ENCODE results near the gene FHOD1.

Gene FHOD1

DNA sequence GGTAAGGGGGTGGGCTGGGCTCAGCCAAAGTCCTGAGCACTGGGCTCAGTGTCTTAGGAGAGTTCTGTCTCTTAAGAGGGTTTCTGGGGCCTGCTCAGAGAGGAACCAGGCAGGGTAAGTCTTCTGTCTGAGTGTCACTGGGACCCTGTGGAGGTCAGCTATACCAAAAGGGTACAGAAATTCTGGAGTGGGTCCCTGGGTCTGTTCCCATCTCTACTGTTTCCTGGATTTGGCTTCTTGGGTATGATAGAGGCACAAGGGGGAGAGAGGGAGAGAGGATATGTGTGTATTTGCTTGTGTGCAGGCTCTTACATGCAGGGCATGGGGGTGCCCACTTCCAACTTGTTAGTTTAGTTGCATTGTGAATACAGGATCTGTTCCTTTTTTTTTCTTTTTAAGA is 53.7 kb downstream of the FHOD1 start:
- FAIRE-seq: no peak
- DNase-seq (ENCODE audit: insufficient read length, low spot score): no peak

- DNase-seq (ENCODE audit: insufficient read length, low spot score) (no peak), FAIRE-seq (no peak)
Observed at GRCh38 chr16:67192781-67193361, 54.4 kb downstream of the FHOD1 start.

GRCh38 chr16:67191995-67192681 is 55.1 kb downstream of the FHOD1 start, which contains the start of gene E2F4:
E2F4 (plus strand) TSS chr16:67192155; CDS start chr16:67192228, 73 bp downstream.
- FAIRE-seq: peak; percentile 99

DNA sequence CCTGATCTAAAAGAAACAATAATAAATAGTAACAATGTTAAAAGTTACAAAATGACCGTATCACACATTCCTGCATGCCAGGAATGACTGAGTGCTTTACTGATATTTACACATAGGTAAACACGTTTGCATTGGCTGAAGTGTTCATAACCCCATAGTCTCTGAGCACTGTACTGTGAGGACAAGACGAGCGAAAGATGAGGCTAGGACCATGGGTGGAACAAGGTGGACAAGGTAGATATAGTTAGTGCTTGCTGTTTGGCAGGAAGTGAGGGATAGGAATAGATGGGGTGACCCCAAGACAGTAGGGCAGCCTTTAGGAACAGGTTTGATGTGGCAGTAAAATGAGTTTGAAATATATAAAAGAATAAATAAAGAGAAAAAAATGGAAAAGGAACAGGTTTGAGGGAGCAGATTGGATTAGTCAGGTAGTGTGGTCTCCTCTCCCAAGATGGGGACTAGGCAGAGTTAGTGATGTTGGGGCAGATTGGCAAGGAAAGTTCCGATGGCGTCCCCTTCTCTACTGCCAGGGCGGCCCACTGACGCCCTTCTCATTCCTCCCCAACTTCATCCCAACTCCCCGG is 55.8 kb downstream of the FHOD1 start:
- no peak for DNase-seq (ENCODE audit: insufficient read length, low spot score)
- FAIRE-seq: no peak

More at GRCh38 chr16:67191995-67192681, 55.1 kb downstream of the FHOD1 start, which contains the start of gene E2F4:
- DNase-seq (ENCODE audit: insufficient read length, low spot score): peak; percentile 99

DNA sequence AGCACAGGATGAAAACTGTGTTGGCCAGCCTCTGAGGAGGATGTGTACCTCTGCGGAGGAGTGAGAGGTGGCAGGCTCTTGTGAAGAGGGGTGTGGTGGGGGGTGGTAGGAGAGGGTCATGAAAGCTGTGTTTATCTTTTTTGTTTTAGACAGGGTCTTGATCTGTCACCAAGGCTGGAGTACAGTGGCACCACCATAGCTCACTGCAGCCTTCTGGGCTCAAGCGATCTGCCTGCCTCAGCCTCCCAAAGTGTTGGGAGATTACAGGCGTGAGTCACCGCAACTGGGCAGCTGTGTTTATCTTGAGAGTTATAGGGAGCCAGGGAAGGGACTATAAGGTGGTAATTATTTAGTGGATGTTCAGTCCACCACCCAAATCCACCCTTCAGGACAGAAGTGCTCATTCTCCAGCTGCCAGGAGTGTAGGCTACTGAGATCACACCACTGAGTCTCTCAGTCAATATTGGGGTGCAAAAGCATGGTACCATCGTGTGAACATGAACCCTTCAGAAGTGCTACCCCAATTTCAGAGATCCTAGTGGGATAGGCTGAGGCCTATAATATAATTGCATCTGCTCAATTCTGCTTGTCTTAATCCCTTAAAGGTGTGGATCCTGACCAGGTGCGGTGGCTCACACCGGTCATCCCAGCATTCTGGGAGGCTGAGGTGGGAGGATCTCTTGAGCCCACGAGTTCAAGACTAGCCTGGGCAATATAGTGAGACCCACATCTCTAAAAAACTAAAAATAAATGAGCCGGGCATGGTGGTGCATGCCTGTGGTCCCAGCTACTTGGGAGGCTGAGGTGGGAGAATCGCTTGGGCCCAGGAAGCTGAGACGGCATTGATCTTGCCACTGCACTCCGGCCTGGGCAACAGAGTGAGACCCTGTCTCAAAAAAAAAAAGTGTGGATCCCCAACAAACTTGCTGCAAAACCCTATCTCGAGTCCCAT is 56.6 kb downstream of the FHOD1 start:
- FAIRE-seq (no peak), DNase-seq (ENCODE audit: insufficient read length, low spot score) (no peak)

DNA sequence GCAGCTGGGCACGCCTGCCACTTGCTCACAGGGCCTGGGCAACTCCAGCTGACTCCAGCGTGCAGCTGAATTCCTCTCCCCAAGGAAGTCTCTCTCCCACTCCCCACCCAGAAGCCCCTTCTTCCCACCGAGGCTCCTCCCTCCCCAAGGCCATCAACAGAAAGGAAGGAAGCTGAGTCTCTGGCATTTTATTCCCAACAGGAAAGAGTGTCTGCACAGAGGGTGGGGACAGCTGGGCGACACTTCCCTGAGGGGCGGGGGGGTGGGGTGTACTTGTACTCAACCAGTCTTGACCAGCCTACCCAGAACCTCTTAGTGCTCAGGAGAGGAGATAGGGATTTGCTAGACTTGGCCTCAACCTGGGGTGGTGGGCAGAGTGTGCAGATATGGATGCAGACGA is 57.2 kb downstream of the FHOD1 start, which contains the start of gene EXOC3L1:
Gene EXOC3L1 (minus strand): TSS at position 96 of the 400 bp plus-strand sequence. CDS start 460 bp downstream, outside the sequence.
- DNase-seq (ENCODE audit: insufficient read length, low spot score) (no peak), FAIRE-seq (no peak)

DNA sequence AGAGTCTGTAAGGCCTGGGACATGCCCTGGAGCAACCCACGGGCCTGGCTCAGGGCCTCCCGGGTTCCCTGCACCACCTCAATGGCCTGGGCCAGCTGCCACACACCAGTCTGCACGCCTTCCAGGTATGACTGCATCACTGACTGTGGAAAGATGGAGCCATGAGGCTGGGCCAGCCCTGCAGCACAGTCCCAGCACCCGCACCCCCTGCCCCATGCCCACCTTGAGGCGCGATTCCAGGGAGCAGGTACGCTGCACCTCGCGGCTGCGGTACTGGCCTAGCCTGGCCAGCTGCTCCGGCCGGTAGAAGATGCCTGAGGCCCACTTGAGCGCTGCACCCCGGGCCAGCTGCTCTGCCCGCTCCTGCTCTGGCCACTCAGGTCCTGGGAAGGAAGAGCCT is 58.5 kb downstream of the FHOD1 start:
- DNase-seq (ENCODE audit: insufficient read length, low spot score) (no peak), FAIRE-seq (no peak)

DNA sequence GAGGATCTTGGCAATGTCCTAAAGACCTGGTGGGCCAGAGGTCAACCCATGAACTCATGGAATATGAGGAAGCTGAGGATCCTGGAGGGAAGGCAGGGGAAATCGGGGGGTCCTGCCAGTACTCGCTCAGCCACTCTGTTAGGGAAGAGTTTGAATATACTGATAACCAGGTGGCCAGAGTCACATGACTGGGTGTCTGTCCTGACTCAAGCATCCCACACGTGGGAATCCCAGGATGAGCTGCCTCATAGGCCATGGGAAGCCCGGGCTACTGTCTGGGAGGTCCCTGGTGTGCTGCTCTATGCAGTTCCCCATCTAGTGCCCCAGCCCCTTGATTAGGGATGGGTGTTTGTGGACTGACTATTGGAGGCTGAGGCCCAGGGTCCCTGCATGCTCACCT is 59.0 kb downstream of the FHOD1 start:
- DNase-seq (ENCODE audit: insufficient read length, low spot score): no peak
- FAIRE-seq: no peak

DNA sequence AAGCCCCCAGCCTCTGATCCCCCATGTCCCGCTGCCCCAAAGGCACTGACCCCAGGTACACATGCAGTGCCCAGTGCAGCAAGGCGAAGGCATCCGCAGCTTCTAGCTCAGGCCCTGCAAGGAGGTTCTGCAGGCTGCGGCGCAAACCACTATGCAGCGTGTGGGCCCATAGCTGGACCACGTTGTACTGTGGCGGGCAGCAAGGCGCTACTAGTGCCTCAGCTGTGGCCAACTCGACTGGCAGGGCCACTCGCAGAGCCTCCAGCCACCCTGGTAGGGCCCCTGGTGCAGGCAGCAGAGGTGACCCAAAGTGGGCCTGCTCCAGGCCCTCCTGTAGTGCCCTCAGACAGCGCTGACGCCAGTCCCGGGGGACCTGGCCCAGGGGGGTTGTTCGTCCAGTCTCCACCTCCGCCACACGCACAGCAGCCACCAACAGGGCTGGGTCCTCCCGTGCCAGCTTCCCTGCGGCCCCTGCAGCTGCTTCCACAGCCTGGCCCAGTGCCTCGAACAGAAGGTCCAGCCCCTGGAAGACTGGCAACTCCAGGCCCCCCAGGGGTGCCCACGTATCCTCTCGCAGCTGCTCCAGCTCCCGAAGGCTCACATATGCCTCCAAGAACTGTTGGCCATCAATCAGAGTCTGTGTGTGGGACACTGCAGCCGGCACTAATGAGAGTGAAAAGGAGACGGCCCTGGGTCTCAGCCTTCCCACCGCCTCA is 59.9 kb downstream of the FHOD1 start:
- FAIRE-seq: no peak
- no peak for DNase-seq (ENCODE audit: insufficient read length, low spot score)

- no peak for FAIRE-seq
- no peak for DNase-seq (ENCODE audit: insufficient read length, low spot score)
Observed at GRCh38 chr16:67186550-67186950, 60.7 kb downstream of the FHOD1 start.

- FAIRE-seq: no peak
- no peak for DNase-seq (ENCODE audit: insufficient read length, low spot score)
Observed at GRCh38 chr16:67185651-67186134, 61.6 kb downstream of the FHOD1 start.

GRCh38 chr16:67184995-67185650 is 62.2 kb downstream of the FHOD1 start:
- peak; percentile 96 for FAIRE-seq
- no peak for DNase-seq (ENCODE audit: insufficient read length, low spot score)

- DNase-seq (ENCODE audit: insufficient read length, low spot score) (no peak), FAIRE-seq (peak; percentile 23)
Observed at GRCh38 chr16:67184453-67184994, 62.8 kb downstream of the FHOD1 start.

- DNase-seq (ENCODE audit: insufficient read length, low spot score) (peak; percentile 100), FAIRE-seq (peak; percentile 100)
Observed at GRCh38 chr16:67183627-67184452, 63.4 kb downstream of the FHOD1 start, which contains the start of gene MATCAP1. MATCAP1 (minus strand) TSS chr16:67183963; CDS start chr16:67180610, 3,353 bp downstream.

DNA sequence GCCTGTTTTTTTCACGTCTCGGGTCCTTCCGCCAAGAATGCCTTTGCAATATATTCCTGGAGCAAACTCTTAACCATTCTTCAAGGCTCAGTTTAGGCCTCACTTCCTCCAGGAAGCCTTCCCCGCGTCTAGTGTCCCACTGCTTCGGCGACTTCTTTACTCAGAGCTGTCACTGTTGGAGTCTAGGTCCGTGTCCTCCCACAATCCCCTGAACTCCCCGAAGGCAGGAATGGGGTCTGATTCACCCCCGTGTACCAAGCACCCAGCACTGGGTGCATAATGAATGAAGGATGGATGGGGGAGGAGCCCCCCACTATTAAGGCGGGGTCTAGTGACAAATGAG is 64.0 kb downstream of the FHOD1 start:
- no peak for FAIRE-seq

DNA sequence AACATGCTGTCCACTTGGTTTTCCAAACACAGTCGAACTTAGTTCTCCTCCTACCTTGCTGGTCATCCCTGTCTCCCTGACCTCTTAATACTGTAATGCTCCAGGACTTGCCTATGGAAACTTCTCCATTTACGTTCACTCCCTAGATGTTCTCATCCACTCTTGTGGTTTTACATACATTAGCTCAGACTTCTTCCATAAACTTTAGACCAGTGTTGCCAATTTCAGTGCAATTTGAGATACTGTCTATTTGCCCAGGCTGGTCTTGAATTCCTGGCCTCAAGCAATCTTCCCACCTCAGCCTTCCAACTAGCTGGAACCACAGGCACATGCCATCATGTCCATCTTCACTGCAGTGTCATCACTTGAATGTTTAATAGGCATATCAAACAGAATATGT is 65.0 kb downstream of the FHOD1 start:
- FAIRE-seq (no peak), DNase-seq (ENCODE audit: insufficient read length, low spot score) (no peak)

More for the DNA sequence above, 64.0 kb downstream of the FHOD1 start:
- DNase-seq (ENCODE audit: insufficient read length, low spot score): no peak

DNA sequence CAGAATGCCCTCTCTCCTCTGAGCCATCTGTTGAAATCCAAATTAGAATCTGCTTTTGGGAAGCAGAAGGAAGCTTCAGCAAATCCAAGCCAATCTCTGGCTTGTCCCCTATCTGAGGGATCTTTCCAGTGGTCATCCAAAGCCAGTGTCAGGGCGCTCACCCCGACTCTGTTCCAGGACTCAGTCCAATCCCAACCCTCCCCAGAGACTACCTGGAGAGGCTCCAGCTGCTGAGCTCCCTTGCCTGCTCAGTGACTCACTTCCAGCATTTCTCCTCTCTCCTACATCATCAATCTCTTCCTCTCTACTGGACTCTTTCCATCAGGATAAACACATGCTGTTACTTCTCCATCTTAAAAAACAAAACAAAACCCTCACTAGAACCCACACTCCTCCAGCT is 65.9 kb downstream of the FHOD1 start:
- no peak for DNase-seq (ENCODE audit: insufficient read length, low spot score)

DNA sequence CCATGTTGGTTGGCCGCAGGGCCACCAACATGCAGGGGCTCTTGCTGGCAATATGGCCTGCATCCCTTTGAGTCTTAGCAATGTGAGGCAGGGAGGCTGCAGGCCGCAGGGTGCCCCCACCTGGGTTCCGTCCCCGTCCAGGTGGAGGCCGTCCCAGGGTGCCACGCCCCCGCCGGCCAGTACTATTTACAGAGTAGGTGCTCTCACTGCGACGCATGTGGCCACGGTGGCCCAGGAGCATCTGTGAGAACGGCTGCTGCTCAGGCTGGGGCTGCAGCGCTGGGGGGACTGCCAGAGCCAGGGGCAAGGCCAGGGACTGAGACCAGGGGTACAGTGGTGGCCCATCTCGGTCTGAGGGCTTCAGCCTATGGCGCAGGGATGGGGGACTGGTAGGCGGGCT is 67.1 kb downstream of the FHOD1 start:
- FAIRE-seq (no peak), DNase-seq (ENCODE audit: insufficient read length, low spot score) (no peak)

More for the DNA sequence above, 65.9 kb downstream of the FHOD1 start:
- FAIRE-seq: no peak

Measured in GM19239 (cell line).